Erythroblast (primary cell): ENCODE measurements around the gene HDDC3.

Experiments
- DNase-seq, 2 experiments: peaks; one replicate each; lab custom pipeline; 2025; lab: John Stamatoyannopoulos, UW
- GATA1 ChIP-seq: IDR thresholded peaks from 2 replicates; pipeline ENCODE4 v1.6.1; 2011; ENCODE audit warnings: low read depth, mild to moderate bottlenecking, control low read depth, low read length, moderate library complexity
- POLR2A ChIP-seq: IDR thresholded peaks from 2 replicates; pipeline ENCODE4 v1.6.1; 2011; ENCODE audit warnings: mild to moderate bottlenecking, low read length

Gene HDDC3, protein sequence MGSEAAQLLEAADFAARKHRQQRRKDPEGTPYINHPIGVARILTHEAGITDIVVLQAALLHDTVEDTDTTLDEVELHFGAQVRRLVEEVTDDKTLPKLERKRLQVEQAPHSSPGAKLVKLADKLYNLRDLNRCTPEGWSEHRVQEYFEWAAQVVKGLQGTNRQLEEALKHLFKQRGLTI

DNA sequence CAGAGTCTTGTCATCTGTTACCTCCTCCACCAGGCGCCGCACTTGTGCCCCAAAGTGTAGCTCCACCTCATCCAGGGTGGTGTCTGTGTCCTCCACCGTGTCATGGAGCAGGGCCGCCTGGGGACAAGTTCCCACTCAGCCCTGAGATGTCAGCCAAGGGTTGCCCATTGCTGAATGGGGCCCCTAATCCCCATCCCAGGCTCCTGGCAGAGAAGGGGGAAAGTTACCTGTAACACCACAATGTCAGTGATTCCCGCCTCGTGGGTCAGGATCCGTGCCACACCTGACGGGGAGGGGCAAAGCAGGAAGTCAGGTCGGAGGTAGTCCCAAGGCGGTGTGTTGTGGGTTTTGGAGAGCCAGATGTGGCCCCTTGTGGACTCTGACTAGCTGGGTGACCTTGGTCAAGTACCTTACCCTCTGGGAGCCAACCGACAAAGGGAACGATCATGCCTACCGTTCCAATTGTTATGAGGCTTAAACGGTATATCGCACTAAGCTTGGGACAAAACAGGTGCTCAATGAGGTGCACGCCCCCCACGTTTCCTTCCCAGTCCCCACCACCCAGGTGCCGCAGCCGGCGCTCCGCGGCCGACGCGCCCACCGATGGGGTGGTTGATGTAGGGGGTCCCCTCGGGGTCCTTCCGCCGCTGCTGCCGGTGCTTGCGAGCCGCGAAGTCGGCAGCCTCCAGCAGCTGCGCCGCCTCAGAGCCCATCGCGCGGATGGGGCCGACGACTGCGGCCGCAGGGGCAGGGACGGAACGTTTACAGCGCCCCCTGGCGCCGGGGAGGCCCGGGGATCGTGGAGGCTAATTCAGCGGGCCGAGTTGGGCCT is at the start of gene HDDC3:
Gene HDDC3 (minus strand): TSS at position 722 of the 832 bp plus-strand sequence. CDS start 9 bp downstream, at position 713.
- DNase-seq: peak; percentile 93 to 95
- TF ChIP-seq GATA1: no peak
- TF ChIP-seq POLR2A: peak; percentile 86

DNA sequence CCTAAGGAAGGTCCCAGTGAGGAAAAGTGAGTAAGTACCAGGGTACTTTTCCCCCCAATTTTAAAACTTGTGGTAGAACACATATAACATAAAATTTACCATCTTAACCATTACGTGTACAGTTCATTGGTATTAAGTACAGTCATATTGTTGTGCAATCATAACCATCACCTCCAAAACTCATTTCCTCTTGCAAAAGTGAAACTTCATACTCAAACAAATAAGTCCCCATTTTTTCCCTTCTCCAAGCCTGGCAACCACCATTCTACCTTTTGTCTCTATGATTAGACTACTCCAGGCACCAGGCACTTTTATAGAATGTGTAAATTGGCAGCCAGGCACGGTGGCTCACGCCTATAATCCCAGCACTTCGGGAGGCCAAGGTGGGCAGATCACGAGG is 49.8 kb upstream of the HDDC3 start:
- no peak for DNase-seq
- TF ChIP-seq GATA1: no peak
- no peak for TF ChIP-seq POLR2A

DNA sequence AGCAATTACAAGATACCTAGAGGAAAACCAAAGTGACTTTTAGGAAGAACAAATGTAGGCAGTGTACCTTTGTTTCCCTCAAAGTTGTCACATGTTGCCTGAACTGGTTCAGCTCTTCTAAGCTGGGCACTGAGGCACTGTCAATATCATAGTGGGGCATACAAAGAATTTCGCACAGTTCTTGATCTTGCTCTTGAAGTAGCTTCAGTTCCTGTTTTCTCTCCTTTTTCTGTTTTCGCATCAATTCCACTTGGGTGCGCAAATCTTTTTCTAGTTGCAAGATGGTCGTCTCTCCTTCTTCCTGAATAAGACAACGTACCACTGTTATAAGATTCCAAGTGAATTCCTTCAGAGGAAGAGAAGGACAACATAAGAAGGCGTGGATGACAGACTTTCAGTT is 49.3 kb upstream of the HDDC3 start:
- TF ChIP-seq POLR2A: no peak
- TF ChIP-seq GATA1: no peak
- DNase-seq: no peak

DNA sequence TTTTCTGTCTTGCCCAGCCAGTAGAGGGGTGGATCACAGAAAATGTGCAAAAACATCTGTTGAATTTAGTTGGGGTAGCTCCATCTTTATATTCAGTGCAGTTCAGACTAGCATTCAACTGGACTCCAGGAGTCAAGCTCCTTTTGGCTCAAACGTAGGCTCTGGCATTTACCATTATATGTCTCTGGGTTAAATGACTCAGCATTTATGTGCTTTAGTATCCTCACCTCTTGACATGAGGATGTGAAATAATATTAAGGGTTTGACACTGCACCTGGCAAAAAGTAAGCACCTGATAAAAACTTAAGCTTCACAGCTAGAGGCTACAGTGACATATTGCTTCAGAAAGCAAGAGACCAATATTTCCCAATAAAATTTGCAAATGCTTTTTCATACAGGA is 47.2 kb upstream of the HDDC3 start:
- TF ChIP-seq POLR2A (no peak), GATA1 (no peak)
- DNase-seq: peak in 1 of 2 experiments; percentile 15

DNA sequence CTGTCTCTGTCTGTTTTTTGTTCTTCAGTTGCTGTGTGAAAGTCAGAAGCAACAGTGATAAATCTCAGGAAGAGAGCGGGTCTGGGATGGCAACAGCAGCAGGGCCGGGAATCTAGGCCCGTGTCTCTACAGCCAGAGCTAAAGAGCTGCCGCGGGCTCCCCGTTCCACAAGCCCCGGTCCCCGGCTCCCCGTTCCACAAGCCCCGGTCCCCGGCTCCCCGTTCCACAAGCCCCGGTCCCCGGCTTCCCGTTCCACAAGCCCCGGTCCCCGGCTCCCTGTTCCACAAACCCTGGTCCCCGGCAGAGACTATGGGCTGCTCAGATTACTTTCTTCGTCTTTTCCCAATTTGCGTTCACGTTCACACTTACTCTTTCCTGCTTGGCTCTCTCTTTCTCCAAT is 41.9 kb upstream of the HDDC3 start:
- no peak for DNase-seq
- TF ChIP-seq POLR2A (no peak), GATA1 (no peak)

DNA sequence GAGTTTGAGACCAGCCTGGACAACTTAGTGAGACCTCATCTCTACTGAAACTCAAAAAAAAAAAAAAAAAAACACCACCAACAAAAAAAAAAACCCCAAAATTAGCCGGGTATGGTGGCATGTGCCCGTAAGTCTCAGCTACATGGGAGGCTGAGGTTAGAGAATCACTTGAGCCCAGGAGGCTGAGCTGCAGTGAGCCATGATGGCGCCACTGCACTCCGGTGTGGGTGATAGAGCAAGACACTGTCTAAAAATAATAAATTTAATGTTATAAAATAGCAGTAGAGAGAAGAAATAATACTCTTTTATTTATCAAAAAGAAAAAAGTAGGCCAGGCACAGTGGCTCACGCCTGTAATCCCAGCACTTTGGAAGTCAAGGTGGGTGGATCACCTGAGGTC is 39.8 kb upstream of the HDDC3 start:
- DNase-seq: no peak
- TF ChIP-seq POLR2A (no peak), GATA1 (no peak)

DNA sequence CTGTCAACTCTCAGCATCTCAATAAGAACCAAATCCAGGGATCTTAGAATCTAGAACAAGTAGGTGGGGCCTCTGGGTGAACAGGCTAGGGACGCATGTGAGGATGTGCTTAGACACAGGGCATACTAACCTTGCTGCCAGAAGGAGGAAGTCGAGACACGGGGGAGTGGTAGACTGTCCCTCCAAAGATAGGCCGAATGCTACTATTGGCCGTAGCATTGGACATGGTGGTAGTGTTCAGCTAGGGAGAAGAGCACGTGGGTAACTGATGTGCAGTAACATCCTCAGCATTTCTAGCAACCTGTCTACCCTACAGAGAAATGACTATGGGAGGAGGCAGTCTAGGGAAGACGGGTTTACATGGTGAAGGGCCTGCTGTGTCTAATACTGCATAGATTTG is 37.9 kb upstream of the HDDC3 start:
- DNase-seq: no peak
- TF ChIP-seq GATA1 (no peak), POLR2A (no peak)

DNA sequence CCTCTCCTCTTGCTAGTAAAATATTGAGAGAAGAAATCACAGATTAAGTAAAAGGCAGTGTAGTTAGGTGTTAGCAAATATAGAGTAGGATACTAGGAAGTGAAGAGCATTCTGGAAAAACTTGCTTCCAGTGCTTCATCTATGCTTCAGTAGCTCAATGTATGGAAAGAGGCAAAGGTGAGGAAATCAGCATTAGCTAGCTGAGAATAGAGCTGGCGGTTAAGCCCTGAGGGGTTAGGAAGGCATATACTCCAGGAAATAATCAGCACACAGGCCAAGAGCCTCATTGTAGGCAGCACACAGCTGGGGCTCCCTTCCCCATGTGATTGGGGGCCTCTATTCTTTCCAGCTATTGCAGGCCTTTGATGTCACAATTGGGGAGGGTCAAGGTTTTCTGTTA is 36.1 kb upstream of the HDDC3 start:
- no peak for DNase-seq

DNA sequence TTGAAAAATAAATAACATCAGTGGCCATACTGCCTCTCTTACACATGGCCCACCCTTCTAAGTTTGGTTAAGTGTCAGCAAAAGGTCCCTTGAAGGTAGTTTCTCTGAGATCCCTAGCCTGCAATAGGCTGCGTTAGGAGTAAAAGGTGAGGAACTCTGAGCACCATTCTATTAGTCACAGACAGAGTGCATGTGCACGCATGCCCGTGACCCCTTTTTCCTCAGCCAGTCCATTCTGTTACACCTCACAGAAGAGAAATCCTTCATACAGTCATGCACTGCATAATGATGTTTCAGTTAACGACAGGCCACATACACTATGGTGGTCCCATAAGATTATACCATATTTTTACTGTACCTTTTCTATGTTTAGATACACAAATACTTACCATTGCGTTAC is 34.9 kb upstream of the HDDC3 start:
- no peak for DNase-seq
- TF ChIP-seq GATA1 (no peak), POLR2A (no peak)

More for the DNA sequence above, 36.1 kb upstream of the HDDC3 start:
- TF ChIP-seq GATA1: no peak
- no peak for TF ChIP-seq POLR2A

DNA sequence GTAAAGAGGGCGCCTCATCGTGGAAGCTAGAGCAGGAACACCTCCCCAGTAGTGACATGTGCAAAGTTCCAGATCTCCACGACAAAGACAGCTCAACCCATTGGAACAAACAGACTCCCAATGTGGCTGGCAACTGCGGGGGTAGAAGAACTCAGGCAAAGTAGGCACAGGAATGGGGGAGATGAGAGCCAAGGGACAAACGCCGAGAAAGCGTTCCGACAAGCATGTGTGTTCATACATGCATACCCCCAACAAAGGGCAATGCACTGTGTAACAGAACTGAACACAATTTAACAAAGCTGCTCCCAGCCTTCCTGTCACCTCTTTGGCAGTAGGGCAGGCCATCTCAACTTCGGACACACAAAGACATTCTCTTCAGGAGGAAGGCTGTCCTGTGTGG is 33.9 kb upstream of the HDDC3 start:
- DNase-seq: no peak
- TF ChIP-seq POLR2A (no peak), GATA1 (no peak)

DNA sequence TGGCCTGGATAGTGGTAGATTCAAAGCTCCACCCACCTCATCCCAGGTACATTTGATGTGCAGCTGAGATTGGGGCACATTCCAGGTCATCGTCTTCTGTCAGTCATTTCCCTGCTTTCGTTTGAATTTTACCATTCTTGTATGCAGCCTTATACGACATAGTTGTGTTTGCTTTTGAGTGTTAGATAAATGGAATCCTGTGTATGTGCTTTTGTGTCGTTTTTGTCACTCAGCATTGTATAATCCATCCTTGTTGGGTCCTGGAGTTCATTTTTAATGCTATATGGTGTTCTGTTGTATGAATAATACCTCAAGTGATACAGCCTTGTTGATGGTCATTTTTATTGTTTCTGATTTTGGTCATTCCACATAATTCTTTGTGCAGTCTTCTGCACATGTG is 29.7 kb upstream of the HDDC3 start:
- TF ChIP-seq GATA1 (no peak), POLR2A (no peak)
- no peak for DNase-seq

DNA sequence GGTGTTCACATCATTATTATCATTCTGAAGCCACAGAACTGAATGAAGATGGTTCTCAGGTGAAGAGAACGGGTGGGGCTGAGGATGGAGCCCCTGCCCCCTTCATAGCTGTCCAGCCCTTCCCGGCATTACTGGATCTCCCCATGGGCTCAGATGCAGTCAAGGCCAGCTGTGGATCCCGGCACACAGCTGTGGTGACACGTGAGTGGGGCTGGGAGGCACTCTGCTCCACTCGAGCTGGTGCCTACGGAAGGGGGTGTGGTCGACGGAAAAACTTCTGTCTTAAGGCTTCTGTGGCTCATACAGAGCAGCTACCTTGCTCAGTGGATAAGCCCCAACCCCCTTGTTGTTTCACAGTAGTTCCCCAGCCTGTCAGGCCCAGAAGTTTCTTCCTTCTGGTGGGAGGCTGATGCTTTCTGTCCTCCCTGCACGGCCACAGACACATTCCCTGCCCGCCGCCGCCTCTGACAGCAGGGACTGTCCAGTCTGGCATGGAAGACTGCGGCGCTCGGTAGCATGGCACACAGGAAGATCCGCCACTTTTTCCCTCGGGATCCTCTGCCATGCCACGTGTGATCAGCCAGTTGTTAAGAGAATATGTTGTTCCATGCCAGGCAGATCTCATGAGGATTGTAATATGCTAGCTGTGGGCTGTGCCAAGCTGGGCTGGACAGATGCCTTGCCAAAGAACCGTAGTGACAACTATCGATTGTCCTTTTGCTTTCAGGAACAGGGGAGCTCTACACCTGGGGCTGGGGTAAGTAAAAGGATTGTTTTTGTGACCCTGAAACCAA is 28.1 kb upstream of the HDDC3 start:
- TF ChIP-seq POLR2A (no peak), GATA1 (no peak)
- no peak for DNase-seq

DNA sequence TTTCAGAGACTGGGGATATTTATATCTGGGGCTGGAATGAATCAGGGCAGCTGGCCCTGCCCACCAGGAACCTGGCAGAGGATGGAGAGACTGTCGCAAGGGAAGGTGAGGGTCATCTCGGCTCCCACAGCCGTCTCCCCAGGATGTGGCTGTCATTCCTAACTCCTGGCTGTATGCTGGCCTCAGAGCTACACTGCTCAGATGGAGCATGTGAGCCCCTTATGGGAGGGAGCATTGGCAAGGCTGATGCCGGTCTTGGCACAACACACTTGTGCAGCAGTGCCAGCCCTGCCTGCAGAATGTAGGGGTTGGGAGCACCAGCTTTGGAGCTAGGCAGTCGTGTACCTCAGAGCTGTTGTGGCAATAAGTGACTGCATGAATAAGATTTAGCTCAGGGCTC is 27.5 kb upstream of the HDDC3 start:
- DNase-seq: no peak
- TF ChIP-seq POLR2A (no peak), GATA1 (no peak)
